ENCODE data around the gene FUT1.

Gene FUT1

GRCh38 chr19:48715681-48716171, 36.7 kb downstream of the FUT1 start:
- no peak for DNase-seq

- DNase-seq: no peak
Observed at GRCh38 chr19:48714759-48715675, 37.4 kb downstream of the FUT1 start.

- peak; percentile 99 for DNase-seq
Observed at GRCh38 chr19:48713864-48714755, 38.3 kb downstream of the FUT1 start.

GRCh38 chr19:48713041-48713863, 39.2 kb downstream of the FUT1 start:
- DNase-seq: no peak

- no peak for DNase-seq
Observed at GRCh38 chr19:48711106-48711662, 41.3 kb downstream of the FUT1 start.

- no peak for DNase-seq
Observed at GRCh38 chr19:48708471-48708870, 44.0 kb downstream of the FUT1 start.

- no peak for DNase-seq
Observed at GRCh38 chr19:48705431-48705830, 47.0 kb downstream of the FUT1 start.

GRCh38 chr19:48703316-48703715, 49.1 kb downstream of the FUT1 start:
- no peak for DNase-seq

GRCh38 chr19:48702701-48703100, 49.7 kb downstream of the FUT1 start:
- no peak for DNase-seq

- DNase-seq: no peak
Observed at GRCh38 chr19:48698046-48698445, 54.4 kb downstream of the FUT1 start.
